Nephron (organoid): ENCODE results near the gene NAPA.

ENCODE experiments used
- H3K27ac Mint-ChIP-seq, 3 experiments: 2 replicates each; pipeline ENCODE4 v1.8.0; 2020; ENCODE audit warnings: mixed read lengths in 3 of 3, mild to moderate bottlenecking in 2 of 3, moderate library complexity in 1 of 3
- H3K27me3 Mint-ChIP-seq: 2 replicates; pipeline ENCODE4 v1.8.0; 2021; ENCODE audit warnings: low read depth, mild to moderate bottlenecking, moderate library complexity, mixed read lengths
- H3K36me3 Mint-ChIP-seq: 2 replicates; pipeline ENCODE4 v1.8.0; 2020; ENCODE audit warnings: low read depth, mixed read lengths
- H3K4me1 Mint-ChIP-seq: 2 replicates; pipeline ENCODE4 v1.8.0; 2020; ENCODE audit warnings: mixed read lengths
- H3K4me3 Mint-ChIP-seq, 3 experiments: 2 replicates each; pipeline ENCODE4 v1.8.0; 2020; ENCODE audit warnings: mild to moderate bottlenecking in 3 of 3, mixed read lengths in 3 of 3, moderate library complexity in 2 of 3
- H3K9me3 Mint-ChIP-seq: 2 replicates; pipeline ENCODE4 v1.8.0; 2020; ENCODE audit warnings: mixed read lengths
- TF ChIP-seq, protein P1 (sequence below), 3 experiments: fragments of 200-600 bp; sonication (generic); IDR thresholded peaks; one replicate each; pipeline ENCODE4 v1.5.0; 2021; ENCODE audit warnings: antibody characterized with exemption in 3 of 3; ENCODE audit not compliant: unreplicated experiment in 3 of 3

The NAPA gene

GRCh38 chr19:47534628-47535027 lies 19.8 kb upstream of the NAPA start:
- TF ChIP-seq, protein P1, sequence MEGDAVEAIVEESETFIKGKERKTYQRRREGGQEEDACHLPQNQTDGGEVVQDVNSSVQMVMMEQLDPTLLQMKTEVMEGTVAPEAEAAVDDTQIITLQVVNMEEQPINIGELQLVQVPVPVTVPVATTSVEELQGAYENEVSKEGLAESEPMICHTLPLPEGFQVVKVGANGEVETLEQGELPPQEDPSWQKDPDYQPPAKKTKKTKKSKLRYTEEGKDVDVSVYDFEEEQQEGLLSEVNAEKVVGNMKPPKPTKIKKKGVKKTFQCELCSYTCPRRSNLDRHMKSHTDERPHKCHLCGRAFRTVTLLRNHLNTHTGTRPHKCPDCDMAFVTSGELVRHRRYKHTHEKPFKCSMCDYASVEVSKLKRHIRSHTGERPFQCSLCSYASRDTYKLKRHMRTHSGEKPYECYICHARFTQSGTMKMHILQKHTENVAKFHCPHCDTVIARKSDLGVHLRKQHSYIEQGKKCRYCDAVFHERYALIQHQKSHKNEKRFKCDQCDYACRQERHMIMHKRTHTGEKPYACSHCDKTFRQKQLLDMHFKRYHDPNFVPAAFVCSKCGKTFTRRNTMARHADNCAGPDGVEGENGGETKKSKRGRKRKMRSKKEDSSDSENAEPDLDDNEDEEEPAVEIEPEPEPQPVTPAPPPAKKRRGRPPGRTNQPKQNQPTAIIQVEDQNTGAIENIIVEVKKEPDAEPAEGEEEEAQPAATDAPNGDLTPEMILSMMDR (IDR thresholded peaks at IDR 0.05; ENCODE audit: unreplicated experiment in 3 of 3) = no peak
- Mint-ChIP-seq H3K36me3 (no peaks in the 10 kb centered on the region), H3K9me3 (peaks cover 3% of the 10 kb centered on the region), H3K27me3 (peaks cover 21% of the 10 kb centered on the region), H3K4me1 (peaks cover 8% of the 10 kb centered on the region), H3K27ac (no peak overlapping the region), H3K4me3 (no peak overlapping the region)

GRCh38 chr19:47531640-47532387 lies 17.0 kb upstream of the NAPA start:
- Mint-ChIP-seq H3K36me3 (no peaks in the 10 kb centered on the region), H3K27me3 (peaks cover 13% of the 10 kb centered on the region), H3K4me1 (peaks cover 8% of the 10 kb centered on the region), H3K4me3 (no peak overlapping the region), H3K27ac (peak overlapping the region in 1 of 3 experiments; percentile 35), H3K9me3 (peaks cover 3% of the 10 kb centered on the region)
- TF ChIP-seq, protein P1 (IDR thresholded peaks at IDR 0.05; ENCODE audit: unreplicated experiment in 3 of 3) = no peak

GRCh38 chr19:47529018-47529742 lies 14.3 kb upstream of the NAPA start:
- H3K27me3 Mint-ChIP-seq = peaks cover 18% of the 10 kb centered on the region
- no peaks in the 10 kb centered on the region for H3K36me3 Mint-ChIP-seq
- TF ChIP-seq, protein P1 (IDR thresholded peaks at IDR 0.05; ENCODE audit: unreplicated experiment in 3 of 3) = no peak
- H3K4me1 Mint-ChIP-seq = peaks cover 8% of the 10 kb centered on the region
- H3K27ac Mint-ChIP-seq = no peak overlapping the region
- peaks cover 3% of the 10 kb centered on the region for H3K9me3 Mint-ChIP-seq
- H3K4me3 Mint-ChIP-seq = no peak overlapping the region

- Mint-ChIP-seq H3K4me3 (no peak overlapping the region), H3K9me3 (no peaks in the 10 kb centered on the region), H3K27ac (no peak overlapping the region), H3K4me1 (peaks cover 3% of the 10 kb centered on the region), H3K36me3 (no peaks in the 10 kb centered on the region), H3K27me3 (peaks cover 23% of the 10 kb centered on the region)
- TF ChIP-seq, protein P1 (IDR thresholded peaks at IDR 0.05; ENCODE audit: unreplicated experiment in 3 of 3) = no peak
Observed at GRCh38 chr19:47526798-47527197, 11.9 kb upstream of the NAPA start.

DNA sequence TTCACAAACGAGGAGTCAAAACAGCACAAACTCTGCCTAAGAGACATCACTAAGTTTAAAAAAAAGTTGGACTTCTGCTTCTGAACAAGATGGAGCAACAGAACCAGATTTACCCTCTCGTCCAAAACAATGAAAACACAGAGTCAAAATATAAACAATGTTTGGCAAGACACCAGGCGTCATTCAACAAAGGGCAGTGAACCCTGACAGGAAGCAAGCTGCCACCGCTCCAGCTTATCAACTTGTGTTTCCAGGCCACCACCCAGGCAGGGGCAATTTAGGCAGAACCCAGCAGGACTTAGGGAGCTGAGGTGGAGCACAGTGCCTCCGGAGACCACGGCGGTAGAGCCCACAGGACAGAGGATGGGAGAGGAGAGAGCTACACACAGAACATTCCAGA lies 8.6 kb upstream of the NAPA start:
- H3K9me3 Mint-ChIP-seq = no peaks in the 10 kb centered on the region
- H3K36me3 Mint-ChIP-seq = no peaks in the 10 kb centered on the region
- H3K27ac Mint-ChIP-seq = no peak overlapping the region
- no peaks in the 10 kb centered on the region for H3K4me1 Mint-ChIP-seq
- peaks cover 44% of the 10 kb centered on the region for H3K27me3 Mint-ChIP-seq
- TF ChIP-seq, protein P1 (IDR thresholded peaks at IDR 0.05; ENCODE audit: unreplicated experiment in 3 of 3) = no peak
- H3K4me3 Mint-ChIP-seq = no peak overlapping the region
